Lower leg skin (tissue), 3 donors: ENCODE results near the gene CSF2.
"Not testable (repeated sequence)": the region's sequence is repeated elsewhere in the genome, so short reads cannot be mapped to it uniquely, and the experiment has no call there.

Source experiments
- POLR2A ChIP-seq, 2 donors: fragments of 450-650 bp; IDR thresholded peaks; one replicate each; pipeline ENCODE4 v1.6.1; 2016 to 2017; ENCODE audit warnings: antibody characterized with exemption in 2 of 2, mild to moderate bottlenecking in 1 of 2, moderate library complexity in 1 of 2
- TF ChIP-seq, protein P1 (sequence below), 3 donors: fragments of 450-650 bp; IDR thresholded peaks; one replicate each; pipeline ENCODE4 v1.5.1; 2016; ENCODE audit warnings: antibody characterized with exemption in 3 of 3, mild to moderate bottlenecking in 3 of 3, moderate library complexity in 2 of 3

GRCh38 chr5:132123578-132123977 is 50.0 kb downstream of the CSF2 start:
- TF ChIP-seq, protein P1, sequence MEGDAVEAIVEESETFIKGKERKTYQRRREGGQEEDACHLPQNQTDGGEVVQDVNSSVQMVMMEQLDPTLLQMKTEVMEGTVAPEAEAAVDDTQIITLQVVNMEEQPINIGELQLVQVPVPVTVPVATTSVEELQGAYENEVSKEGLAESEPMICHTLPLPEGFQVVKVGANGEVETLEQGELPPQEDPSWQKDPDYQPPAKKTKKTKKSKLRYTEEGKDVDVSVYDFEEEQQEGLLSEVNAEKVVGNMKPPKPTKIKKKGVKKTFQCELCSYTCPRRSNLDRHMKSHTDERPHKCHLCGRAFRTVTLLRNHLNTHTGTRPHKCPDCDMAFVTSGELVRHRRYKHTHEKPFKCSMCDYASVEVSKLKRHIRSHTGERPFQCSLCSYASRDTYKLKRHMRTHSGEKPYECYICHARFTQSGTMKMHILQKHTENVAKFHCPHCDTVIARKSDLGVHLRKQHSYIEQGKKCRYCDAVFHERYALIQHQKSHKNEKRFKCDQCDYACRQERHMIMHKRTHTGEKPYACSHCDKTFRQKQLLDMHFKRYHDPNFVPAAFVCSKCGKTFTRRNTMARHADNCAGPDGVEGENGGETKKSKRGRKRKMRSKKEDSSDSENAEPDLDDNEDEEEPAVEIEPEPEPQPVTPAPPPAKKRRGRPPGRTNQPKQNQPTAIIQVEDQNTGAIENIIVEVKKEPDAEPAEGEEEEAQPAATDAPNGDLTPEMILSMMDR (IDR thresholded peaks at IDR 0.05), result not testable (repeated sequence)
- TF ChIP-seq POLR2A (IDR thresholded peaks at IDR 0.05), result not testable (repeated sequence)
